Endothelial cell of umbilical vein (primary cell): ENCODE data around the gene TRIM22. TPM values are rescaled to one million over a fixed set of nuclear protein-coding genes. Genes with fewer than 3 reads are reported as not detected.

Source experiments
- BruUV-seq: library from RNA; stranded (reverse); fragments of 400-500 nt; replicated peaks from 2 replicates; lab custom pipeline; 2021; lab: Mats Ljungman, UMichigan
- CTCF ChIA-PET: fragments of 300-600, 350-600 bp; sonication (Branson Sonifier 250); formaldehyde crosslinking; loops from one replicate; lab custom pipeline; 2021; ENCODE audit warnings: antibody characterized with exemption, inconsistent platforms; lab: Charles Lee
- POLR2A ChIA-PET: fragments of 300-600, 350-600 bp; sonication (Branson Sonifier 250); formaldehyde crosslinking; loops from one replicate; lab custom pipeline; 2021; ENCODE audit warnings: antibody characterized with exemption, inconsistent platforms; lab: Charles Lee
- DNase-seq: peaks from one replicate; pipeline ENCODE4 v3.0.0-alpha.2; 2011; ENCODE audit warnings: low read depth, low spot score
- FAIRE-seq: peaks from 2 replicates; lab custom pipeline; 2011; peaks lifted over from hg19 to GRCh38; lab: Jason Lieb, UNC
- H2AFZ ChIP-seq: 2 replicates; pipeline ENCODE4 v1.6.0; 2012; ENCODE audit warnings: low read depth, low read length, control low read depth, inconsistent platforms
- H3K27ac ChIP-seq: 2 replicates; pipeline ENCODE4 v1.5.1; 2011; ENCODE audit warnings: low read depth, mild to moderate bottlenecking, control low read depth, low read length, moderate library complexity; ENCODE audit not compliant: insufficient read depth
- H3K27me3 ChIP-seq, 2 experiments: 2 replicates each; pipeline versions ENCODE4 v1.6.0 to v1.6.1; 2011; ENCODE audit warnings: low read length in 2 of 2, mixed read lengths in 1 of 2; ENCODE audit not compliant: control insufficient read depth in 2 of 2, insufficient read depth in 2 of 2
- H3K36me3 ChIP-seq, 2 experiments: 2 replicates in 1 of 2; 3 replicates in 1 of 2; pipeline ENCODE4 v1.5.1; 2011; ENCODE audit warnings: low read length in 2 of 2, mild to moderate bottlenecking in 1 of 2, moderate library complexity in 1 of 2; ENCODE audit not compliant: control insufficient read depth in 2 of 2, insufficient read depth in 2 of 2; ENCODE audit errors: extremely low read depth in 1 of 2
- H3K4me1 ChIP-seq: 3 replicates; pipeline ENCODE4 v1.5.1; 2011; ENCODE audit warnings: mild to moderate bottlenecking, low read length; ENCODE audit not compliant: control insufficient read depth, insufficient read depth; ENCODE audit errors: extremely low read depth
- H3K4me2 ChIP-seq: 2 replicates; pipeline ENCODE4 v1.6.1; 2011; ENCODE audit warnings: low read length, control low read depth, mixed read lengths; ENCODE audit not compliant: insufficient read depth
- H3K4me3 ChIP-seq, 3 experiments: fragments of 200-600 bp in 1 of 3; sonication (generic), shearing (Covaris generic) in 1 of 3; replicated peaks in 1 of 3; 2 replicates each; pipeline ENCODE4 v1.5.1; 2011 to 2016; ENCODE audit warnings: control low read depth in 3 of 3, low read length in 3 of 3, mild to moderate bottlenecking in 2 of 3, inconsistent platforms in 1 of 3, low read depth in 1 of 3, moderate library complexity in 1 of 3; ENCODE audit not compliant: insufficient read depth in 1 of 3
- H3K79me2 ChIP-seq: 2 replicates; pipeline ENCODE4 v1.6.0; 2012; ENCODE audit warnings: low read length, inconsistent platforms; ENCODE audit not compliant: control insufficient read depth, insufficient read depth
- H3K9ac ChIP-seq: replicated peaks from 2 replicates; pipeline ENCODE3; 2011; ENCODE audit warnings: low read length, control low read depth; ENCODE audit not compliant: insufficient read depth; ENCODE audit errors: extremely low read depth
- H3K9me1 ChIP-seq: replicated peaks from 3 replicates; pipeline ENCODE4 v1.6.0; 2011; ENCODE audit warnings: mild to moderate bottlenecking, low read length; ENCODE audit not compliant: control insufficient read depth, insufficient read depth; ENCODE audit errors: extremely low read depth
- H3K9me3 ChIP-seq: replicated peaks from 2 replicates; pipeline ENCODE4 v1.5.1; 2012; ENCODE audit warnings: low read length, inconsistent platforms; ENCODE audit not compliant: control insufficient read depth, insufficient read depth
- H4K20me1 ChIP-seq: replicated peaks from 2 replicates; pipeline ENCODE3; 2011; ENCODE audit warnings: mild to moderate bottlenecking, low read length; ENCODE audit not compliant: control insufficient read depth, insufficient read depth; ENCODE audit errors: extremely low read depth
- CTCF ChIP-seq, 2 donors: IDR thresholded peaks; 1 replicate in 1 of 2; 2 replicates in 1 of 2; pipeline ENCODE4 v1.5.1; 2011; ENCODE audit warnings: low read length in 2 of 2, mild to moderate bottlenecking in 2 of 2, moderate library complexity in 2 of 2, control low read depth in 1 of 2, inconsistent platforms in 1 of 2, low read depth in 1 of 2; ENCODE audit not compliant: insufficient read depth in 1 of 2; ENCODE audit errors: extremely low read depth in 1 of 2
- EZH2 ChIP-seq: IDR thresholded peaks from 2 replicates; pipeline ENCODE4 v1.6.1; 2012; ENCODE audit warnings: borderline replicate concordance, low read depth, mild to moderate bottlenecking, moderate library complexity, low read length, inconsistent platforms; ENCODE audit not compliant: severe bottlenecking
- FOS ChIP-seq: IDR thresholded peaks from 2 replicates; pipeline ENCODE4 v1.6.1; 2011; ENCODE audit warnings: mild to moderate bottlenecking, low read length, moderate library complexity, borderline replicate concordance; ENCODE audit not compliant: insufficient read depth
- GATA2 ChIP-seq: IDR thresholded peaks from 2 replicates; pipeline ENCODE4 v1.7.0; 2011; ENCODE audit warnings: low read depth, mild to moderate bottlenecking, moderate library complexity, mixed read lengths, low read length; ENCODE audit not compliant: insufficient read length, insufficient read depth
- JUN ChIP-seq: IDR thresholded peaks from 2 replicates; pipeline ENCODE4 v1.6.1; 2011; ENCODE audit warnings: borderline replicate concordance, low read depth; ENCODE audit not compliant: insufficient read length, insufficient read depth
- MAX ChIP-seq: IDR thresholded peaks from 2 replicates; pipeline ENCODE4 v1.6.1; 2011; ENCODE audit not compliant: insufficient read depth, insufficient read length
- MYC ChIP-seq: IDR thresholded peaks from one replicate; pipeline ENCODE4 v1.6.1; 2011; ENCODE audit warnings: mild to moderate bottlenecking, low read depth, low read length
- POLR2A ChIP-seq: IDR thresholded peaks from 2 replicates; pipeline ENCODE4 v1.6.1; 2012; ENCODE audit warnings: low read depth, mild to moderate bottlenecking, control low read depth, low read length
- POLR2AphosphoS5 ChIP-seq: IDR thresholded peaks from 2 replicates; pipeline ENCODE4 v1.6.1; 2012; ENCODE audit warnings: low read depth, mild to moderate bottlenecking, control low read depth, low read length, moderate library complexity; ENCODE audit not compliant: insufficient read depth
- dilution Hi-C: fragments of 300-500 bp; cut with MboI; formaldehyde crosslinking; loops from one replicate; pipeline ENCODE4 v1.15.0; 2019; ENCODE audit warnings: low sequenced_read_pairs; ENCODE audit not compliant: extremely low pct_ligation_motif_present
- intact Hi-C: fragments of 100-400 bp; cut with micrococcal nuclease; formaldehyde crosslinking; loops from one replicate; pipeline ENCODE4 v1.10.0; 2022
- polyA plus RNA-seq, 4 experiments: library from polyadenylated mRNA; depleted of rRNA in 3 of 4; stranded (reverse) in 3 of 4; unstranded in 1 of 4; fragments of >200 nt; gene quantifications; 2 replicates each; pipeline versions ENCODE4 v1.2.1 to v1.2.3, GENCODE V29; 2011 to 2012; ENCODE audit warnings: missing spikeins in 1 of 4
- total RNA-seq: library from RNA; stranded (reverse); gene quantifications from 2 replicates; pipeline ENCODE4 v1.2.3, GENCODE V29; 2021

TRIM22 gene
- total and polyA plus RNA-seq, 2 donors (not counting 3 experiments of a cell fraction or from before 2014, with no cell fraction given): 73.5 to 110 TPM

GRCh38 chr11:5658318-5658717 lies 31.3 kb upstream of the TRIM22 start:
- Histone ChIP-seq H3K36me3 (no peaks in the 10 kb centered on the region), H3K9me1 (no peaks in the 10 kb centered on the region), H3K27ac (no peak overlapping the region), H3K9ac (no peak overlapping the region), H3K4me2 (no peak overlapping the region), H3K27me3 (no peaks in the 10 kb centered on the region), H3K9me3 (no peaks in the 10 kb centered on the region), H4K20me1 (no peaks in the 10 kb centered on the region), H3K79me2 (no peaks in the 10 kb centered on the region), H3K4me3 (no peak overlapping the region), H2AFZ (no peak overlapping the region), H3K4me1 (no peaks in the 10 kb centered on the region)
- no TSS peak for BruUV-seq
- ChIA-PET POLR2A (no interaction called here), CTCF (interaction anchor here (1.2 kb wide), 1 partner anchor 57 kb away, joined by 3 read pairs; no protein-coding TSS in a partner anchor)
- intact Hi-C loops (no loop called here), dilution Hi-C loops (no loop called here)
- no peak for TF ChIP-seq JUN
- no peak for TF ChIP-seq POLR2A
- TF ChIP-seq MAX: no peak
- TF ChIP-seq CTCF (IDR thresholded peaks at IDR 0.05; ENCODE audit: extremely low read depth in 1 of 2, insufficient read depth in 1 of 2, low read depth in 1 of 2, low read length in 2 of 2): no peak
- TF ChIP-seq GATA2: no peak
- TF ChIP-seq EZH2: no peak
- TF ChIP-seq POLR2AphosphoS5: no peak
- no peak for TF ChIP-seq FOS
- TF ChIP-seq MYC: no peak
- FAIRE-seq (no peak), DNase-seq (no peak)
